Ramos (cell line): ENCODE measurements around the gene PLD2.

Experiments used
- in situ Hi-C: fragments of 300-500 bp; cut with MboI; formaldehyde crosslinking; loops from one replicate; pipeline ENCODE4 v1.14.3; 2022; ENCODE audit warnings: low sequenced_read_pairs; ENCODE audit not compliant: unreplicated experiment

Gene PLD2

DNA sequence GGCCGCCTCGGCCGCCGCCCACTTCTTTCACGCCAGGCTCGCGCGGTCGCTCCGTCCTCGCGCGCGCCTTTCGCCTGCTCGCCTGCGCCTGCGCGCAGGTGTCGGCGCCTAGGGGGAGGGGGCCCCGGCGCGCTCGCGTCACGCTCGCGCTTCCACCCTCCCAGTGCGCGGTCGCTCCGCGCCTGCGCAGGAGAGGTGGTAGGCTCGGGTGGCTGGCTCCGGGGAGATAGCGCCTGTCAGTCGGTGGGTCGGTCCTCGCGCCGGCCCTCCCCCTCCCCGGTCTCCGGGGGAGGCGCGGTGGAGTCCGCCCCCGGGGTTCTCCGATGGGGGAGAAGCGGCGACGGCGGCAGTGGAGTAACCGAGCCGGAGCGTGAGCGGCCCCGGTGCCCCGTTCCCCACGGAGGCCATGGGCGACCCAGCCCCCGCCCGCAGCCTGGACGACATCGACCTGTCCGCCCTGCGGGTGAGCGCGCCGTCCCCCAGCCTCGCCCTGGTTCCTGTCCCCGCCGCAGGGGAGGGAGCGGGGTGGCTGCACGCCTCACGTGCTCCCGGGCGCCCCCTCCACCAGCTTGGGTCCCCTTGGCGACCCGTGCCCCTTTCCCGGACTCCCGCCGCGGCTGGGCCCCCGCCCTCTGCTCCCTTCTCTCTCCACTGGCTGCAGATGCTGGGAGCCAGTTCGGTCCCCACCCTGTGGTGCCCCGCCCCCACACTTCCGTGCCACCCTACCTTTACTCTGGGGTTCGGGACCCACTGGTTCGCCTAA, 26.4 kb downstream of the PLD2 start, which contains the start of gene MINK1:
MINK1 (plus strand) TSS at position 163 of the 763 bp plus-strand sequence; CDS start at position 407, 244 bp downstream.
- in situ Hi-C loops = no loop called here

DNA sequence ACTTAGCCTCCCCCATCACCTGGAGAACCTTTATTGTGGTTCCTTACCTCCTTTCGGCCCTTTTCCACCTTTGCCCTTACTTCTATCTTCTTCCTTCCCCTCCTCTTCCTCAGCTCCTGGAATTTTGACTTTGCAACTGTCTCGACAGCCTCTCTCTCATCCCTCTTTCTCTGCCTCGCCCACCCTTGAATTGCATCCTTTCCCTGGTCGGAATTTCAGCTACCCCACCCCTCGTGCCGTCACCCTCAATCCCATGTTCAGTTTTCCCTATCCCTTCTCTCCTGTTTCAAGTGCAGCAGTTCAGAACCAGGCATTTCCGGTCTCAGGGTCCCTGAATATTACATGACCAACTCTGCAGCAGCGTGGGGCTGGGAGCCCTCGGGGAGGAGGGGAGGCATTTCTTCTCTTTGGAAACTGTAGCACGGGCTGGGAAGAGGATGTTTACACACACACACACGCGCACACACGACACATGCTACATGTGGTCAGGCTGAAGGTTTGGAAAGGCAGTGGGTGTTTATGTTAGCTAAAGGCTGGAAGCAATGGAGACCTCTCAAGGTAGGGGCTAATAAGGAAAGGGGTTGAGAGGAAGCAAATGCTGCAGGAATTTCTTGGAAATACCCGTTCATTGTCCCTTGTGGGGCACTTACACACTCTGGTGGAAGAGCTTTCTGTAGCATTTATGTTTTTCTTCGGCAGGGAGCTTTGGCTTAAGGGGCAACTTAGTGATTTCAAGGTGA, 27.2 kb downstream of the PLD2 start:
- in situ Hi-C loops = no loop called here

DNA sequence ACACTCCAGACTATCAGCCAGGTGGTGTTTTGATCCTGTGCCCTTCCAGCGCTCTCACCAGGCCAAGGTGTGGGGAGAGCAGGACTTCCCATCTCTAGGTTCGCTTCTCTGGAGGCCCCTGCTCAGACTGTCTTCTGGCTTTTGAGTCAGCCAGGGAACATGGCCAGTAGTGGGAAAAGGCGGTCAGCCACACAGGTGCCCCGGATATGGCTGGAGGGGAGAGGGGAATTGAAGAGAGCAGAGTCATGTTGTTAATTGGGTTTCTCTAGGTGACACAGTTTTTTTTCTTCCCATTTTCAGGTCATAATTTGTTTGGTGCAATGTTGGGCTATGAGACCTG, 27.7 kb downstream of the PLD2 start:
- in situ Hi-C loops = no loop called here

DNA sequence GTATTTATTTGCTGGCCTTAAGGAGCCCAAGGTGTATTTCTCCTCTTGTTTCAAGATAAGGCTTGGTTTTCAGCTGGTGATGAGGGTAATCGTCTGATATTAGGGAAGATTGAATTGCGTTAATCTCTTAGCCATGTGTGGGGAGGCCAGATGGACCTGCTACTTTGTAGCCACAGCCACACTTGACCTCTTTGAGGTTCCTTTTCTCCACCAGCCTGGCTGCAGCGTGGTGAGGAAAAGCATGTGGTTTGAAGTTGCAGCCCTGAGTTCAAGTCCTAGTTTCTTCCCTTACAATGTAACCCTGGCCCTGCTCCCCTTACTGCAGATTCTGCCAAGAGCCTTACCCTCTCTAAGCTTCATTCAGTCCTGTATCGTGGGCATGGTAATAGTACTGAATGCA, 29.3 kb downstream of the PLD2 start:
- in situ Hi-C loops = no loop called here

DNA sequence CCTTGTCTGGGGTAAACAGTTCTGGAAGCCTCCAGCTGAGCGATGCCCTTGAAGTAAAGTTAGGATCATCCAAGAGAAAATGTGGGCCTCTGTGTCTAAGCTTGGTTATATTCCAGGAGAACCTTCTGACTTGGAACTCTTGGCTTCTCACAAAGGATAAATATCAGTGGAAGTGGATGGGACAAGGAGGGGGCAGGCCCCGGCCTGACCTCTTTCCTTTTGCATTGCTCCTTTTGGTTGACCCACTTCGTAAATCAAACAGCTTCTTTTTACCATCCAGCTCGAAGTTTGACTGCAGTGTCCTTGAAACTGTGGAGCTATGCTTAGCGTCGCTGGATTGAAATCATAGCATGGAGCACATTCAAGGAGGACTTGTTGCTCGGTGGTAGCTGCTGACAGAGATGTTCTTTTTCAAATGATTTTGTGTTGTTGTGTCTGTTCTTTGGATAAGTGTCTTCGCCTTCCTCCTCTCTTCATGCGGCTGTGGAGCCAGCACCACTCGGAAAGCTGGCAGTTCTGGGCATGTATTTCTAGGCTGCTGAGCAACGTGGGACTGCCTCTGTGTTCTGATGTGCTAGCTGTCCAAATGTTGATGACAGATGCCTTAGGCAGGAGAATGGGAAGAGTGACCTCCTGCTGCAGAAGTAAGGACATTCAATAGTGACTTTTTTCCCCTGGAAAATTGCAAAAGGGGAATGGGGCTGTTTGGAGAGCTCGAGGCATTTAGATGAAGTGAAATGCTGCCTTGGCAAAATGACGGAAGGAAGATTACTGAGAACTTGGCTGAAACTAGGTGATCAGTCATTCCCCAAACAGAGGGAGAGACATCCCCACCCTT, 30.7 kb downstream of the PLD2 start:
- in situ Hi-C loops = no loop called here

DNA sequence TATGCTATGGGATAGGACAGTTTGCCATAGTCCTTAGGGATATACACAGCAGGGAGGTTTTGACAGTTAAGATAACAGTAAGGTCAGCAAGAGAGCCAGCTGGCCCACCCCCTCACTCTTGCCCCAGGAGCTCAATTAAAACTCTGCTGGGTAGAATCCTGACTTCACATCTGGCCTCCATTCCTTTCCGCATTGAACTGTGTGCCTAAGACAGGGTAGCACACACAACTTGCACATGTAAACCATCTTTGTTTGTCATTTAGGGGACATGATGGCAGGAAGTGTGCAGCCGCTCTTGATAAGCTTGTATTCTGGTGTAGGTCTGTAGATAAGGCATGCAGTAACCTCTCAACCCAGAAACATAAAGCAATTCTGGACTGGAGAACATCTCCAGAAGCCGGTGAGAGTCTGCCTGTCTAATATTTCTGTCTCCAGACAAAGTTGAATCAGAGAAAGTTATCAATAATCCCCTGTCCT, 31.4 kb downstream of the PLD2 start:
- in situ Hi-C loops = no loop called here

DNA sequence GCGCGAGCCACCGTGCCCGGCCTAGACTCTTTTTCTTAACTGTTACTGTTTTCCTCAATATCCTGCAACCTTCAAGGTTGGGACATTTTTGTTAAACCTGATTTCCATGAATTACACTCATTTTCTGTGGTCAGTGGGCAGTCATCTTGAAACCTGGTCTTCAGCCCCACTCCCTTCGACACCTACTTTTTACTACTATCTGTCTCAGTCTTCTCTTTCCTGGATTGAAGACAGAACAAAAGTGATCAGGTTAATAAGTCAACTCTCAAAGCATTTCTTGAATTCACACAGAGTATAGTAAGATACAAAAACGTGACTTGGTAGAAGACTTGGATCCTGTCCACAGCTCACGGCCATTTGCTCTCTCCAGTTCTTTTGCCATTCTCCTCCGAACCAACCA, 32.3 kb downstream of the PLD2 start:
- in situ Hi-C loops = no loop called here

DNA sequence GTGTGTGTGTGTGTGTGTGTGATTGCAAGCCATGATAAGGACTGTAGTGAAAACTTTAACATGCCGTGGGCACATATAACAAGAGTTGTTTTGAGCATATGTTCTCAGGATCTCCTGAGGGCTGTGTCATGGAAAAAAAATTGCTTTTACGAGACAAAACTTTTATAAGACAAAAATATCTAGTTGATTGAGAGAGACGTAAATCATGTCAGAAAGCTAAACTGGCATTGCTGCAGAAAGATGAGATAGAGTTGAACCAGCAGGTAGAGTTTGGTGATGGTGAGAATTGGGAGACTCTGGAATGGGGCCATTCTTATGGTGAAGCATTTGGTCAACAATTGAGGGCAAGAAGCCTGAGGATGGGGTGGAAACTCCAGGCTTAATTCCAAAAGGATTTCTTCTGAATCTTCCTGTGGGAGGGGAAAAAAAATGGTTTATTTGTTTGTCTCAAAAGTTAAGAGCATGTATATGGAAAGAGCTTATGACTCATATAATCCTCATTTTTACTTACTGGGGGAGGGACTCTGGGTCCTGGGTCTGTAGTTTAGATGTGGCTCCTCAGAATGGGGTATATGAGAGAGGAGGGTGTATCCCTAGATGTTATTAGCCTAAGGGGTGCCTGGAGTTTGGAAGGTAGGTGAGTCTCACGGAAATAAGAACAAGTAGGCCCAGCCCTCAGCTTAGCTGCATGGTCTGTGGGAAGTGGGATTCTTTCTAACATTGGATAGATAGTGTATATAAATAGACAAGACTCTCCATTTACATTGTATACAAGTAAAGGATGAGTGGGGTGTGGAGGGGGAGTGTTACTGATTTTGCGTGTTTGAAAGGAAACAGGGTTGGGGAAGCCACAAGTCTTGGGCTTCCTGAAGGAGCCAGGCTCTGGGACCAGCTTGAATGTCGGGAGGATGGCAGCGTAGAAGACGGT, 33.3 kb downstream of the PLD2 start:
- in situ Hi-C loops = no loop called here

DNA sequence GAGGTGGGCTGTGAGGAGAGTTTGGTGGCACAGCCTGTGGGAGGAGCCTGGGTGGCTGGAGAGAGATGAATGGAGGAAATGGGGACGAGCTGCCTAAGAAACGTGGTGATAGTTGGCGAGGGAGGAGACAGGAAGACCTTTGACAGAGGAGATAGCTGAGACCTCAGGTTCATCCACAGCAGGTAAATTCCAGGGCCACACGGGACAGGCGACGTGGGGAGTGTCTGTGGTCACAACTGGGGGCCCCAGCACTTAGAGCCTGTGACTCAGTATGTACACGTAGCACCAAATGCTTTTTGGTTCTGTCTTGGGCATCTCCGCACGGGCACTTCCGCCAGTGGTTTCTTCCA, 33.9 kb downstream of the PLD2 start:
- in situ Hi-C loops = no loop called here

DNA sequence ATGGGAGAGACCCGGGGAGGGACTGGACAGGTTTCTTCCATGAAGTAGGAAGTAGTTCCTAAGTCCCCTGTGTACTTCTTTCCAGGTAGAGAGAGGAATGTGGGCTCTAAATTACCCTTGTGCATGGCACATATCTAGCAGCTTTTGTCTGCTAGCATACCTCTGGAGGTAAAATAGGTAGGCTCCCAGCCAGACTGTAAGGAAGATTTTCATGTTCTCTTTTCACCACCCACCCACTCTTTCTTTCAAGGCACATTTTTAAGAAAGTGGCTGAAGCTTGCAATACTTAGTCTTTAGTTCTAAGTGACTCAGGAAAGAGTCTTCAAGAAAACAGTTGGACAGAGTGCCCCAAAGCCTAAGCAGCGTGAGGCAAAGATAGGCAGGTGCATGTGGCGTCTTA, 35.4 kb downstream of the PLD2 start:
- in situ Hi-C loops = no loop called here

DNA sequence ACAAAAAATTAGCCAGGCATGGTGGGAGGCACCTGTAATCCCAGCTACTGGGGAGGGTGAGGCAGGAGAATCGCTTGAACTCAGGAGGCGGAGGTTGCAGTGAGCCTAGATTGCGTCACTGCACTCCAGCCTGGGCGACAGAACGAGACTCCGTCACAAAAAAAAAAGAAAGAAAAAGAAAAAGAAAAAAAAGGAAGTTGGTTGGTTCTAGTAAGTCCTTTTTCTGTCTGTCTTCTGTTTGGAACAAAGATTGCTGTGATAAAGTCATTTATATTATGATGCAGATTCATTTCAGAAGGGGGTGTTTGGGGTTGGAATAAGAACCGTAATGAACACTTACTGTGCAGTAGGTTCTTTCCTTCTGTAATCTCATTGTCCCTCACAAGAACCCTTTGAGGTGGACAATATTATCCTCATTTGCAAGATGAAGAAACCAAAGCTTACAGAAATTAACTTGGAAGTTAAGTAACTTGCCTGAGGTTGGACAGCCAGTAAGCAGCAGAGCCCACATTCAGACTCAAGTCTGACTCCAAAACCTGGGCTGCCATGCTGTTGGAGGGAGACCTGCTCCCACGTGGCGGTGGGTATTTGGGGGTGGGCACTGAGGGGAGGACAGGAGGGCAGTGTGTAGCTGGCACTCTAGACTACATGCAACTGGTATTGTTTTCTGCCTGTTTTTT, 36.5 kb downstream of the PLD2 start:
- in situ Hi-C loops = no loop called here

DNA sequence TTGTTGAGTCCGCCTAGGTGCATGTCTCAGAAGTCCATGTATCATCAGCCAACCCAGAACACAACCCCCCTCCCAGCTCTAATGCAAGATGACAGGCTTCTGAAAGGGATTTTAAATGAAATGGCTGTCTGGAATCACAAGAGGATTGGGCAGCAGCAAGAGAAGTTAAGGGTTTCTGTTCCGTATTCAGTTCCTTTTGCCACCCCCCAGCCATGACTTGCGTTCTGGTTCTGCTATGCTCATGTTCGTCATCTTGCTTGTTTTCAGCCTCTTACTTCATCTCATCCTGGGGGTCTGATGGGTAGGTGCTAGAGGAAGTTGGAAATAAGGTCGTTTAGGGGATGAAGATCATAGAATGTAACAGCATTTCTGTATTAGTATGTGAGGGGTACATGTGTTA, 38.2 kb downstream of the PLD2 start:
- in situ Hi-C loops = no loop called here

DNA sequence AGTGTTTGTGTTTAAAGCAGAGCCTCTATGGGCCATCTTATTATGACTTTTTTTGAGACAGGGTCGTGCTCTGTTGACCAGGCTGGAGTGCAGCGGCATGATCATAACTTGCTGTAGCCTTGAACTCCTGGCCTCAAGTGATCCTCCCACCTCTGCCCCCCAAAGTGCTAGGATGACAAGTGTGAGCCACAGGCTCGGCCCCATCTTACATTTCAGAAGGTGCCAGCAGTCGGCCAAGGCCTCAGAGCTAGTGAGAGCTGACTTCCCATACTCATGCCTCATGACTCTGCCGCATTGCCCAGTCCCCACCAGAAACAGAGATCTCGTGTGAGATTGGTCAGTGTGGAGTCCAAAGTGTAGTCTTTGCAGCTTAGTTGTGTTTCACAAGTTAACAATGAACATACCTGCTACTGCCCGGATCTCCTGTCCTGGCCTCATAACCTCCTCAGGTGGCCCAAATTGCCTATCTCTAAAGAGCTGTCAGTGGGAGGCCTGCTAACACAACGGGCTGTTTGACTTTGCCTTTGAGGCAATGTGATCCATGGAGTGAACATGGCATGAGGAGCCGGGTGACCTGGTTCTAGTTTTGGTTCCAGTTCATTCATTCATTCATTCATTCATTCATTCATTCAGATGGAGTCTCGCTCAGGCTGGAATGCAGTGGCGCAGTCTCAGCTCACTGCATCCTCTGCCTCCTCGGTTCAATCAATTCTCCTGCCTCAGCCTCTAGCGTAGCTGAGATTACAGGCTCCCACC, 39.9 kb downstream of the PLD2 start:
- in situ Hi-C loops = no loop called here

DNA sequence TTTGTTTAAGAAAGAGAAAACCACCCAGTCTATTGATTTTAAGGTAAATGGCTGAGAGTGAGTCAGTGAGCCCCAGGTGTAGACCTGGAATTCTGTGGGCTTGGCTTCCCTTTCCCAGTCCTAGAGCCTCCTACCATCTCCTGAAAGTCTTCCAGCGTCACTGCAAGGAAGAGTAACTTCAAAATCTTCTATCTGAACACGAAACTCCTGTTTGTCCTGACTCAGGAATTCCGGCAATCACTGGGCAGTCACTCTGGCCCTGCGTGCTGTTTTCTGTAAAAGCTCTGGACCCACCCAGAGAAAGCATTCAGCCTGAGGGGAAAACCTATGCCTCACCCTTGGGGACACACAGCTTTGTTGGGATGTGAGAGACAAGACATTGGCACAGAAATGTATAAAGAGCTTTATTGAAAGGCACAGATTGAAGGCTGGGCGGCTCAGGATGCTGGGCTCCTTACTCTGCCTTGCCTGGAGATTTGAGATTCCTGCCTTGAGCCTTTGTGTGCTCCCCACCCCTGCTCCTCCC, 42.1 kb downstream of the PLD2 start:
- in situ Hi-C loops = no loop called here

DNA sequence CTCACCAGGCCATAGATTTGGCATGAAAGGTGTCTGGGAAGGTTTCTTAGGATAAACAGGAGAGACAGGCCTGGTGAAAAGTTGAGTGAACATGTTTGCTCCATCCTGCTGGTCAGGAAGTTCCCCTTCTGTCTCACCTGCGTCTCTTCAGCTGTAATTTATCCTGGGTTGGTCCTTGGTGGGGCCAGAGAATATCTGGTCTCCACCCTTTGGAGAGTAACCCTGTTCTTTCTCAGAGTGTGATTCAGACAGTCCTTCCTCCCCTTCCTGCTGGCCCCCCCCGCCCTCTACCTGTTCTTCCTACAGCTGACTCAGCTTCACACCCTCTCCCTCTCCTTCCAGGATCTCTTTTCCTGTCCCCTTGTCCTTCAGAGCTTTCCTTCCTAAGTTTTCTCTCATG, 43.3 kb downstream of the PLD2 start:
- in situ Hi-C loops = no loop called here

DNA sequence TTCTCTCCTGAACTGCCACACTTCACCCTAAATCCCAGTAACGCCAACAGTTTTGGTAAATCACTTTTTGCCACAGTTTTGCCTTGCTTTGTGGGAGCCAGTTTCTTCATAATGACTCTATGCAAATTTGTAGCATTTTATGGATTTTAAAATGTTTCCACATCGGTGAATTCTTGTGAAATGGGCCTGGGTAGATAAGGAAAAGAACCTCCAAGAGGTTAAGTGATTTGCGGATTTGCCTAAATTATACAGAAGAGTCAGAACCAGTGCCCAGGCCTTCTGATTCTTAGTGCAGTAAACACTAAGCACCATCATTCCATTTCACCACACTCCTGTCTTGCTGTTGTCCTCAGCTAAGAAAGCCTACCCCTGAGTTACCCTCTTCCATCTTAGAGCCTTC, 44.1 kb downstream of the PLD2 start:
- in situ Hi-C loops = no loop called here

DNA sequence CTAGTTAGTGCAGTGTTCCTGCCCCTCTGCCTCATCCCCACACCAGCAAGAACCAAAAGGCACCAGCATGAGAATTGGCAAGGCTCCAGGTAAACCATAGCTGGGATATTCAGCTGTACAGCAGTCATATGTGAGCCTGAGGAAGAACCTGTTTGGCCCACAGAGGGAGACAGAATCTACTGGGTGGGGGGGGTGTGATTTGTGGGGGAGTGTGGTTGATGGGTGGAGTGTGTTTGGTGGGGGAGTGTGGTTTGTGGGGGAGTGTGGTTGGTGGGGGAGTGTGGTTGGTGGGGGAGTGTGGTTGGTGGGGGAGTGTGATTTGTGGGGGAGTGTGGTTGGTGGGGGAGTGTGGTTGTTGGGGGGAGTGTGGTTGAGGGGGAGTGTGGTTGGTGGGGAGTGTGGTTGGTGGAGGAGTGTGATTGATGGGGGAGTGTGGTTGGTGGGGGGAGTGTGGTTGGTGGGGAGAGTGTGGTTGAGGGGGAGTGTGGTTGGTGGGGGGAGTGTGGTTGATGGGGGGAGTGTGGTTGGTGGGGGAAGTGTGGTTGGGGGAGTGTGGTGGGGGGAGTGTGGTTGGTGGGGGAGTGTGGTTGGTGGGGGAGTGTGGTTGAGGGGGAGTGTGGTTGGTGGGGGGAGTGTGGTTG, 45.7 kb downstream of the PLD2 start:
- in situ Hi-C loops = no loop called here

DNA sequence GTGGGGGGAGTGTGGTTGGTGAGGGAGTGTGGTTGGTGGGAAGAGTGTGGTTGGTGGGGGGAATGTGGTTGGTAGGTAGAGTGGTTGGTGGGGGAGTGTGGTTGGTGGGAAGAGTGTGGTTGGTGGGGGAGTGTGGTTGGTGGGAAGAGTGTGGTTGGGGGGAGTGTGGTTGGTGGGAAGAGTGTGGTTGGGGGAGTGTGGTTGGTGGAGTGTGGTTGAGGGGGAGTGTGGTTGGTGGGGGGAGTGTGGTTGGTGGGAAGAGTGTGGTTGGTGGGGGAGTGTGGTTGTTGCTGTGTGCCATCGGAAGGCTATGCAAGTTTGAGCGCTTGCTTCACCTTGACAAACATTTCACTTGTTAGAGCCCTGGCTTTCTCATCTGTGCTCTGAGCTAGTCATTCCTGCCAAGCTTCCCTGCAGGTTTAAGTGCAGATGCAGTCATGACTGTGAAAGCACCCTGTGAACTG, 46.3 kb downstream of the PLD2 start:
- in situ Hi-C loops = no loop called here
